Mammary epithelial cell (primary cell): ENCODE results near the gene AKAP9.

Experiments used
- CTCF ChIP-seq, 2 donors: IDR thresholded peaks in 1 of 2; conservative IDR thresholded peaks in 1 of 2; 2 replicates each; pipeline ENCODE4 v1.5.1; 2011 to 2012; ENCODE audit warnings: inconsistent platforms in 2 of 2, low read length in 2 of 2, mild to moderate bottlenecking in 2 of 2, control low read depth in 1 of 2, low read depth in 1 of 2; ENCODE audit not compliant: insufficient read depth in 1 of 2; ENCODE audit errors: extremely low read depth in 1 of 2
- EZH2 ChIP-seq: IDR thresholded peaks from 2 replicates; pipeline ENCODE4 v1.6.1; 2012; ENCODE audit warnings: low read length, inconsistent platforms, borderline replicate concordance

- no peak for TF ChIP-seq CTCF (conservative IDR thresholded peaks at IDR 0.05 in 1 of 2, IDR thresholded peaks at IDR 0.05 in 1 of 2; ENCODE audit: extremely low read depth in 1 of 2, insufficient read depth in 1 of 2, low read depth in 1 of 2, low read length in 2 of 2)
- no peak for TF ChIP-seq EZH2
Observed at GRCh38 chr7:91912494-91912893, 28.2 kb upstream of the AKAP9 start.
